Gastrocnemius medialis (tissue), 4 donors: ENCODE data around the gene ARMH1.
"Not testable (repeated sequence)": the region's sequence is repeated elsewhere in the genome, so short reads cannot be mapped to it uniquely, and the experiment has no call there.

Experiments
- POLR2A ChIP-seq, 2 donors: fragments of 450-650 bp; IDR thresholded peaks; one replicate each; pipeline ENCODE4 v1.6.1; 2017; ENCODE audit warnings: antibody characterized with exemption in 2 of 2, mild to moderate bottlenecking in 2 of 2, moderate library complexity in 2 of 2
- TF ChIP-seq, protein P1 (sequence below), 5 experiments: fragments of 450-650 bp in 3 of 5; fragments of 200-600 bp in 2 of 5; sonication (generic) in 2 of 5; IDR thresholded peaks in 4 of 5; conservative IDR thresholded peaks in 1 of 5; 1 replicate in 4 of 5; 2 replicates in 1 of 5; pipeline ENCODE4 v1.5.1; 2016 to 2019; ENCODE audit warnings: antibody characterized with exemption in 5 of 5, mild to moderate bottlenecking in 3 of 5, moderate library complexity in 3 of 5

DNA sequence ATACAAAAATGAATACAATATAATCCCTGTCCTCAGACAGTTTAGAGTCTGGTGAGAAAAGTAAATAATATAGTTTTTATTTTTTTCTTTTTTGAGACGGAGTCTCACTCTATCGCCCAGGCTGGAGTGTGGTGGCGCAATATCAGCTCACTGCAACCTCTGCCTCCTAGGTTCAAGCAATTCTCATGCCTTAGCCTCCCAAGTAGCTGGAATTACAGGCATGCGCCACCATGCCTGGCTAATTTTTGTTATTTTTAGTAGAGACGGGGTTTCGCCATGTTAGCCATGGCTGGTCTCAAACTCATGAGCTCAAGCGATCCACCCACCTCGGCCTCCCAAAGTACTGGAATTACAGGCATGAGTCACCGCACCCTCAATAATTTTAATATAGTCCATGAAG is 24.9 kb downstream of the ARMH1 start:
- TF ChIP-seq, protein P1, sequence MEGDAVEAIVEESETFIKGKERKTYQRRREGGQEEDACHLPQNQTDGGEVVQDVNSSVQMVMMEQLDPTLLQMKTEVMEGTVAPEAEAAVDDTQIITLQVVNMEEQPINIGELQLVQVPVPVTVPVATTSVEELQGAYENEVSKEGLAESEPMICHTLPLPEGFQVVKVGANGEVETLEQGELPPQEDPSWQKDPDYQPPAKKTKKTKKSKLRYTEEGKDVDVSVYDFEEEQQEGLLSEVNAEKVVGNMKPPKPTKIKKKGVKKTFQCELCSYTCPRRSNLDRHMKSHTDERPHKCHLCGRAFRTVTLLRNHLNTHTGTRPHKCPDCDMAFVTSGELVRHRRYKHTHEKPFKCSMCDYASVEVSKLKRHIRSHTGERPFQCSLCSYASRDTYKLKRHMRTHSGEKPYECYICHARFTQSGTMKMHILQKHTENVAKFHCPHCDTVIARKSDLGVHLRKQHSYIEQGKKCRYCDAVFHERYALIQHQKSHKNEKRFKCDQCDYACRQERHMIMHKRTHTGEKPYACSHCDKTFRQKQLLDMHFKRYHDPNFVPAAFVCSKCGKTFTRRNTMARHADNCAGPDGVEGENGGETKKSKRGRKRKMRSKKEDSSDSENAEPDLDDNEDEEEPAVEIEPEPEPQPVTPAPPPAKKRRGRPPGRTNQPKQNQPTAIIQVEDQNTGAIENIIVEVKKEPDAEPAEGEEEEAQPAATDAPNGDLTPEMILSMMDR (IDR thresholded peaks at IDR 0.05 in 4 of 5, conservative IDR thresholded peaks at IDR 0.05 in 1 of 5) = not testable (repeated sequence)
- TF ChIP-seq POLR2A (IDR thresholded peaks at IDR 0.05) = not testable (repeated sequence)
